Activated CD4-positive, alpha-beta T cell treated with anti-CD3 and anti-CD28 coated beads, Interleukin-2, Interleukin-4, amounts not matched to agents 100 ng/mL and 50 ng/mL, durations not matched to agents 16 hours and 8 hours (primary cell): ENCODE data around the gene DDX5.
"Not testable (repeated sequence)": the region's sequence is repeated elsewhere in the genome, so short reads cannot be mapped to it uniquely, and the experiment has no call there.

Experiments
- DNase-seq: peaks from one replicate; pipeline ENCODE4 v3.0.0-alpha.2; 2020; ENCODE audit warnings: low spot score

DDX5 gene

DNA sequence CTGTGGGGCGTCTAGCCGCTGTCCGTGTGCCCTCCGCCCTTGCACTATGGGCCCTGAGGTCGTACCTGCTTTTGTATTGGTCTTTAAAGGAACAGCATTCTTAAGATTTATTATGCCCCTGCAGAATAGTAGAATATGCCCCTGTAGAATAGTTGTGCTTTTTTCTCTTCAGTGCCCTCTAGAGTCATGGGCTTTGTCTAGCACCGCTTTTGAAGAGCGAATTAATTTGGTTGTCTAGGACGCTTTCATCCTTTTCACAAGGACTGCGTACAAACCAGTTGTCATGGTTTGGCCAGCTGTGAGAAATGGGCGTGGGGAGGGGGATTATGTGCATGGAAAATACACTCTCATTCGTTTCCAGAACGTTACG lies 1.3 kb upstream of the DDX5 start:
- peak; percentile 61 for DNase-seq

DNA sequence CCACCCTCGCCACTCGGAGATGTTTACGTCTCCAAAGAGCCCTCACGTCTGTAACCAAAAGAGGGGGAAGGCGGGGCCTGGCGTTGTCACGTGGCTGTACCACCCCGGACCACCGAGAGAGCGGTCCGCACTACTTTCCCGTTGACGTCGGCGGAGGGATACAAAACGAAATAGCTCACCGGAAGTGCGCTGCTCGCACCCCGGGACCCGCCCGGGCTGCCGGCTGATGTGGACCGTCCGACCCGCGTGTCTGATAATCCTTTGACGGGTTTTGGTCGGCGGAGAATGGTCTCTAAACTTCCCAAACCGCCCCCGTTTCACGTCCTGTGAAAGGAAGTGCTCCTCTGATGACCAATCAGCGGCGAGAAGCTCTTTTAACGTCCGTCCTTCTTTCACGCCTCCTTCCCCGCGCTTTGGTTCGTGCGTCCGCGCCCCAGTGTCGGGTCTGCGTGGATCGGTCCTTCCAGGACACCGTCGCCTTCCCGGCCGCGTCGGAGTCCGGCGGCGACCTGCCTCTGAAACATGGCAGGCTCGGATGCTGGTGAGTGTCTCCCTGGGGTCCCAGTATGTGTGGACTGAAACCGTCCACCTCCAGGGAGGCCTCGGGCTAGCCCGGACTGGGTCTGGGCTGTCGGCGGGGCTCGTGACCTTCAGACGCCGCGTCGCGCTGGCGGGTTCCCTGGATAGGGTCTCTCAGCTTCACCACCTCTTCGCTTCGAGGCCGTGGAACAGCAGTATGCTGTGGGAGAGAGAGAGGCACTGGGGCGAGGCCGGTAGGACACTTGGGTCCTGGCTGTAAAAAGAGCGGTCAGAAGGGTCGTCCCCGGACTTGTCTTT lies 705 bp upstream of the DDX5 start, which contains the start of gene CEP95:
CEP95 (plus strand) TSS at position 402 of the 837 bp plus-strand sequence; CDS start at position 523, 121 bp downstream.
- peak; percentile 95 for DNase-seq

DNA sequence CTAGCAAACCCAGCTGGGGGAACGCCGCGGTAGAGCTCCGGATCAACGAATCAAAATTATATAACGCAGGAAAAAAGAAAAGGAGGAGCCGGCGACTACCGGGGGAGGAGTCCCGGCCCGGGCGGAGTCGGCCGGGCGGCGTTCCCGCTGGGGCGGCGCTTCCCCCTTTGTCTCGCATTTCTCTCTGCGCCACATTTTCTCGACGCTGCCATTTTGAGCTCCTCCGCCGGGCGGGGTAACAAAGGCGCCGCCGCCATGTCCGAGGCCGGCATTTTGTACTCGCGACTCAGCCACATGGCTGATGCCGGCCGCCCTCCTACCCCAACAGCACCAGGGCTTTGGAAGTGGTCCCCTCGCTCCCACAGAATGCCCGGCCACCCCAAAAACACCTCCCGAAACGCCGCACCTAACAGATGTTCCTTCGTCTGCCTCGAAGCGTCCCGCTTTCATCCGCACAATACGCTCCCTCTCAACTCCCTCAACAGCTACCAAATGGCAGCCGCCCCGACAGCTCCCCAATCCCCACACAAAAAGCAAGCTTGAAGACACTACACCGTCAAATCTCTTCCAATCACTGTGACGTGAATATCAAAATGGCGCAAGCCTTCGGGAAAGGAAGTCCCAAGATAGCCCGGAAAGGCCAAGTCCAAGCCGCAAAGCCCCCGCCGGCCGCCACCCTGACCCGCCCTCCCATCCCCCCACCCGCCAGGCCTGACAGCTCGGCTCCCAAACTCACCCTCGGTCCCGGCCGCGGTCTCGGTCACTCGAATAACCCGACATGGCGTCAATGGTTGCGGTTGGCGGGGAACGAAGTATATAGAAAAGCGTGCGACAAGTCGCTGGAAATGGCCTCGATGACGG lies 519 bp downstream of the DDX5 start:
- peak; percentile 86 for DNase-seq

DNA sequence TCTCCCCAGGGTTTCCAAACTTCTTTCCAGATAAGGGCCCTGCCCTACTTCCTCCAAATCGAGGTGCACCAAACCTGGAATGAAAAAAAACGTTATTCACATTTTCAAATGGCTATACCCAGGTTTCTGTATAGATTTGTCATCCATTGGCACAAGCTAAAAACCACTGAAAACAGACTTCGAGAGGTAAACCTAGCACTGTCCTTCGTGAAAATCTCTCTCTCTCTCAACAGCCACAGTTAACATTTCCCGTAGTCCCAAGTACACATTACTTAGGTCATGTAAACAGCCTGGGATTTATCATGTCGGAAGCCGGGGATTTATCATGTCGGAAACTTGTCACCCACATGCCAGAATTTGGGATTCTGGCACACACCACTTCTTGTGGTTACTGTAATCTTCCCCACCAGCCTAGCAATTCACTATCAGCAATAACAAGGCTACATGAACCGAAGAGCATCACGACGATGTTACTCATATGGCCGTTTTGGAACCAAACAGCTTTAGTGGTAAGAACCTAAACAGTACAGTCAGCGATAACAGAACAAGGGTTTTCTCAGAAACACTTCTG lies 1.2 kb downstream of the DDX5 start:
- DNase-seq: no peak

DNA sequence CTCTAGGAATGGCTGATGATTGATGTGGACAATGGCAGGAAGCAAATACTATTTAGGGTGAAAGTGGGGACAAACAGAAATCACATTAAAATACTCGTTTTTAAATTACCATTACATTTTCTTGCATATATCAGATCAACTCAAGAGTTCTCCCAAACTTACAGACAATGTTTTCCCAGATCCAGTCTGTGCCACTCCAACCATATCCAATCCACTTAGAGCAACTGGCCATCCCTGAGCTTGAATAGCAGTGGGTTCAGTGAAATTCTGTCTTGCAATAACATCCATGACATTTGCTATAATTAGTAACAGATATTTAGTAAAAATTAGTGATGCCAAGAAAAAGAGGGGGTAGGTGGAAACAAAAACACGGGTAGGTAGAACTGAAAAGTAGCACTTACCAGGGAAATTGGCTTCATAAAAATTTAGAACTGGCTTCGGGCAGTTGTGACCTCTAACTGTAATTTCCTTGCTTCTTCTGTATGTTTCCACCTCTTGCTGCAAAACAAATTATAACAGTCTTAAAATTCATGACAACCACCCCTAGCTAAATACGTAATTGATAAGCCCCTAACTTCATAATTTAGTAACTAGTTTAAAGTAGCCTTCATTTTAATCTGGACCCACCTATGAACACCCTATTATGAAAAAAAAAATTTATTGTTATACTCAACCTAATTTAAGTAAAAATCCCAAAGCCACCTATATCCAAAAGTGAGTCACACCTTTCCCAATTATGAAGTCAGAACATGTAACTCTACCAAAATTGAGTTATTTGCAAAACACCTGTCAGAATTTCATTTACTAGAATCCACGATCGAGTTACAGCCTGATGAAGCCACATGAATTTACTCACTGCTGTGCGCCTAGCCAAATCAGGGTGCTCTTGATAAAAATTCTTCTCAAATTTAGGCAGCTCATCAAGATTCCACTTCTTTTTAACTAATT lies 2.0 kb downstream of the DDX5 start:
- DNase-seq: no peak

DNA sequence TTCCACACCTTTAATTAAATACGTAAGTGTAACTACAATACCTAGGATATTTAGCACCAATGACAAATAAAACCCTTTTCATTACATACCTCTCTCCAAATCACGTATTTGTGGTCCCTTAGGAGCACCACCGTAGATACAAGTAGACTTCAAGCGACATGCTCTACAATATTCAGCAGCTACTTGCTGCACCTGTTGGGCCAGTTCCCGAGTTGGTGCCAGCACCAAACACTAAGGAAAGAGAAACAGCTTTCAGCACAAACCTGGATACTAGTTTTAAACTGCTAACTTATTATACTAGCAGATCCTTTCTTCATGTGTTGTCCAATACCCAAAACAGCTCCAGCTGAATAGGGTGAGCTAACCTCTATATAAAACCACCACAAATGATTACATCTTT lies 2.7 kb downstream of the DDX5 start:
- DNase-seq: no peak

DNA sequence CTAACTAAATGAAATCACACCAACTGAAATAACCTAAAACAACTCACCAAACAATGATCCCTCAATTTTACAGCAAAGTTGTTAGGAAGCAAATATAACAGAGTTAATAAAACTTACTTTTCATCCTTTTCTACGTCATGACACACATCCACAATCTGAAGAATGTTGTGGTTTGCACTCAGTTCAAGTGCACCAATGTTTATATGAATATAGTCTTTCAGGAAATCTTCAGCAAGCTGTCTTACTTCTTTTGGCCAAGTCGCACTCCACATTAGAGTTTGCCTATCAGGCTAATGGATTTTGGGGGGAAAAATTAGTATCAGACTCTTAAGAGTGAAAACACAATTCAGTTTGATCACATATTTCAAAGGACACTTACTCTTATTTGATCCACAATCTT lies 3.3 kb downstream of the DDX5 start:
- DNase-seq: no peak

DNA sequence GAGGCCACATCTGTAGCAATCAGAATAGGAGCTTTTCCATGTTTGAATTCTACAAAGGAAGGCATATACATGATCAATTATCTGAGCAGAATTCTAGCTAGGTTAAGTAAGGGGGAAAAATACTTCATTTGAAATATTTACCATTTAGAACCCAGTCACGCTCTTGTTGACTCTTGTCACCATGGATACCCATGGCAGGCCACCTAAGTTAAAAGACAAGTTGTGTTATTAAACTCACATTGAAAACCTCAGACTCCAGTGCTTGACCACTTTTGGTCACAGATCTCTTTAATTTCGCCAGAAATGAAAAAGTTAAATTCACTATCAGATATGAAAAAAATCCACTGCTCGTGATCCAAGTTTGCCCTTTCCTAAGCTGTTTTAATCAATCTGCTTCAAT lies 4.1 kb downstream of the DDX5 start:
- no peak for DNase-seq

DNA sequence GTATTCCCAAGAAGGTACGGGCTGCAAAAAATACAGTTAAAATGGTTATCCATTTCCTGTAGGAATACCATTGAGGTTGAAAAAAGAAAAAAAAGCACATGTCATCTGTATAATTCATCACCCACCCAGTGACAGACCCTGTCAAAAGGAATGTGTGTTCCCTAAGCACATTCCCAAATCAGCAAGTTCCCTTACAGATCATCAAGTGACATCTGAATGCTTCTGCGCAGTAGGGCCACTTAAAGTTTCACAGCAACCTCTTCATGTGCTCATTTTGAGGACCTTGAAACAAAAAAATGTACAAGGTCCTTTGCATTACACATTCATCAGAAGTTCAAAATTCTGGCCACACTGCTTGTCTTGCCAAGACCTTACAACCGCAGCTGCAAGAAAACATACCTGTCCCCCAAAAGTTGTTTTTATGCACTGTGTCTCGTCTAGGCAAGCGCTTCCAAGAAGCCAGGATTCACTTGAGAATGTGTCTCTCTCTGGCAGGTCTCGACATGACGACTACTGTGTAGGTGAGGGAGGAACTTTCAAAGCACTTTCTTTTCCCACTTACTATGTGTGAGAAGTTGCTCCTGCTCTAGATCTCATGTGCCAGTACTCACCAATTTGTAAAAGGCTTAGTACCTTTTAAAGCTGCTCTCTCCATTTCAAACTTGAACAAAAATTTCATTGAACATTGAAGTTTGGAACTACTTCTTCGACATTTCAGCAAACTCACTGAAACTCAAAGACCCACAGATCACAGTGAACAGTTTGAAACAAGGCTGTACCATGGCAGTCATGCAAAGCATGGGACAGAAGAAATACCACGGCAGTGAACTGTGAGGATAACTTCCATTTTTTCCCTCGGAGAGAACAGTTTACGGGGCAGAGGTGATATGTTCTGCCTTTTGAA lies 5.0 kb downstream of the DDX5 start:
- DNase-seq: no peak

DNA sequence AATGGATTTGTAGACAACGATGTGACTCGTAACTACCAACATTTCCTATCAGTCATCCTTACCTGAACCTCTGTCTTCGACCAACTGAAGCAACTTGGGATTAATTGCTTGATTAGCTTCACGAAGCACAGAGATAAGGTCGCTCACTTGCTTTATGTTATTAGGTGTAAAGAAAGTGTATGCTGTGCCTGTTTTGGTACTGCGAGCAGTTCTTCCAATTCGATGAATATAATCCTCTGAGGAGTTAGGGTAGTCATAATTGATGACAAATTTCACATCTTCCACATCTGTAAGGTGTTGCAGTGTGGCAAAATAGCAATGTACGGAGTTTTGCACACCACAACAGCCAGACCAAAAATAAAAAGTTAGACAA lies 5.6 kb downstream of the DDX5 start:
- DNase-seq: no peak

DNA sequence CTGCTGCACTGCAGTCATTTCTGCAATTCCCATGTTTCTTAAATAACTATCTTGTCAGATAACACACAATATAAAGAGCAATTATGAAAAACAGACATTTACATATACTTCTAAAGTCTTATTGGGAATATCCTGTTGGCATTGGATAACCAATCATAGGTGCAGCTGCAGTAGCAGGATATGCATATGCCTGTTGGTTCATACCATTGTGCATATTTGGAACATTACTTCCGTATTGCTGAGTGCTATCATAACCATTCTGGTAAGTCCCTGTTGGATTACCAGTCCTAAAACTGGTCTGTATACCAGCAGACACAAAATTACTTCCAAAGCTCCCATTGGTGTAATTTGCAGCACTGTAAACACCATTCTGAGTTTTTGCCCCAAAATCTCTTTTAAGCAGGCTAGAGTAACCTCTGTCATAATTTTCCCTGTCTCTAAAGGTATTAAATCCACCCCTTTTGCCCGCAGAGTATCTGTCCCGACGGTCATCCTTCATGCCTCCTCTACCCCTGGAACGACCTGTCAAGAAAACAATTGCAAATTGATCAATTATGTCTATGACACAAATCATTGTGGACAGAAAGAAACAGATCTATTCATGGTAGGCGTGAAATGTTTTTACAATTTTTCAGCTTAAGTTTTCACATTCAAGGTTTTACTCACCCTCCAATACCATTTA lies 6.1 kb downstream of the DDX5 start:
- no peak for DNase-seq

DNA sequence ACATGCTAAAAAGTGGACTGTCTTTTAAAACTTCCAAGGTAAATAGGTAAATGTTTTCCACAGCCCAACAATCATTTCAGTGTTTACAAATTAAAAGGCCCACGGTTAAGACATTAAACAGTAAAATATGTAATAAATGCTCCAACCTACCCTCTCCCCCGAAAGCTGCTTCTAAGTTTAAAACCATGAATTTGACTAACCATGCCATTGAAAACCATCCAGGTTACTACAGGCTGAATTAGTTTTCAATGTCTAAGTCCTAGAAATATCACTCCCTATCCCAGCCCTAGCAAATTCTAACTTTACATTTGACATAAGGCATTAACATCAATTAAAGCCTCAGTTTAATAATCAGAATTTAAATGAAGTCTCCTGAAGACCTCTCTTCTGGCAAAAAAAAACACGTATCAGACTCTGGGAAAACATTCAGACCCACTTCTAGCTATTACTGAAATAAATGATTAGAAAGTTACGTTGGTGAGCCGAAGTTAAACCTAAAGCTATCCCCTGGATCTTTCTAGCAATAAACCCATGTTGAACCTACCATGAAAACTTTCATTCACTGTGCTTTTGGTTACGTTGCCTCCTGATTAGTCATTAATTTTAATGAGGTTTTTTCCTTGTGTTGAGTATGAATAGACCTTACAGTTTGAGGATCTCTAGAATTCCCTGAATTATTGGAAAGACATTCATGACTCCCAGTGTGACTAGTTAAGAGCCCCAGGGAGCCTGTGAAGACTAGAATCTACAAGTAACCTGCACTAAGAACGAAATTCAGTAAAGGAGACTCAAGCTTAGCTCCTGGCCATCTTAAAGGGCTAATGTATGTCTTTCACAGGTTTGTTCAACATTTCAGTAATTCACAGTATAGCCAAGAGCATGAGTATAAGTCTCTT lies 7.5 kb downstream of the DDX5 start:
- DNase-seq: no peak

DNA sequence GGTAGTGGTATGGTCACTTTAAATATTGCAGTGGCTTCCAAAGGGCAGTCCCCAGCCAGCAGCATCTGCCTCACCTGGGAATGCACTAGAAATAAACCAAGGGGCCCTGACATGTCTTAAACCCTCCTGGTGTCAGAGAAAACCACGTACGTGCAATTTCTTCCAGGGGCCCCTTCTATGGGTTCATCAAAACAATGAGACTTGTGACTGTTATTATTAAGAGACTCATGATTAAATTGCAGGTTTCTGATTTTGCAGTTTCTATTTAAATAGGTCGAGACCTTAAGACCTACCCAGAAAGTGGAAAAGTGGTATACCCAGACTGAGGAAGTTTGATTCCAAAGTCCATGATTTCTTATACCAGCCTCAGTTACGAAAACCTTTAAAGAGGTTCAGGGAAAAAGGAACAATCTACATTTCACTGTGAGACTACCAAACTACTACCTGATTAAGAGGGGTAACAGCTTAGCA lies 8.5 kb downstream of the DDX5 start:
- no peak for DNase-seq

DNA sequence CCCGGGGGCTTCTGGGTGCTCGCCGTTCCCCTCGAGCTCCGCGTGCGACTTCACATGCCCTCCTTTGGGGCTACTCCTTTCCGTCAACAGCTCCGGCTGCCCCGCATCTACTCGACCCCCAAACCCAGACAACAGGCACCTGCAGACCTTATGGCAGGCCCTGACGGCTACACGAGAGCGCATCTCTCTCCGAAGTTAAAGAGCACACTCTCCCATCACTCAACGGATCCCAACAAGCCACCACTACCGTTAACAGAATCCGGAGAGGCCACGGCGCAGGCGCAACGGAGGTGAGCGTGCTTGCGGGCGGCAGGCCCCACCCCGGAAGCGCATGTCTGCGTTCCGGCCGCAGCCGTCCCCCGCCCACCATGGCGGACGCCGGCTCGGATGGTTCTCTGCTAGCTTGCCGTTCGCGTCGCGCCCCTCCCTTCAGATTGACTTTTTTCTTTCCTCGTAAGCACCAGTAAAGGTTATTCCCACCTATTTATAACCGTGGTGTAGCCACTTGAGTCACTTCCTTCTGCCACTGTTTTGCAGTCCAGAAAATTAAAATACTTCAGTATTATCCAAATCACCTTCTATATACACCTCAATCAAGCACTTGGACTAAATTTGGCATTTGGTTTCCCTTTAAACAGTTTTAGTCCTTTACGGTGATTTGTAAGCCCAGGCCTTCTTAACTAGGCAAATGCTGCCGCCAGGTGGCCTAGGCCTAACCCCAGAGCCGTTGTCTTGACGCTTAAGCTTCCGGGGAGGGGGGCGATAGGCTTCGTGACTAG lies 9.1 kb downstream of the DDX5 start, which contains the start of gene POLG2:
POLG2 (minus strand) TSS at position 269 of the 779 bp plus-strand sequence; CDS start at position 183, 86 bp downstream.
- DNase-seq: peak; percentile 95

DNA sequence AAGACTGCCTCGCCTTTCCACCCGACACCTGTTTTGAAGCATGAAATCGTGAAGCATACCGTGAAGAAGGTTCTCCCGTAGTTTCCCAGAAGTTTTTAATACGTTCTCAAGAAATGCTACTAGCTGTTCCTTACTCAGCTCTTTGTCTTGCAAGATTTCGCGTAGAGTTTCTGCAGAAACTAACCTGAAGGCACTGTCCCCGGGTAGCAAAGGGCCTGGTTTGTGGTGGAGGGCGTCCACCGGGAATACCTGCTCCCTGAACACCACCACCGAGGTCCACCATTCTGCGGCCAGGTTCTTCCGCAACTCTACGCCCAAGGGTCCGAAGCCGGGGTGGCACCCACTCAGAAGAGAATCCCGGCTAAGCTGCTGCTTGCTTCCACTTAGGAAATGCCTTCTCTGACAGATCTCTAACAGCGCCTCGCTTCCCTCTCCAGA lies 9.7 kb downstream of the DDX5 start:
- DNase-seq: no peak

DNA sequence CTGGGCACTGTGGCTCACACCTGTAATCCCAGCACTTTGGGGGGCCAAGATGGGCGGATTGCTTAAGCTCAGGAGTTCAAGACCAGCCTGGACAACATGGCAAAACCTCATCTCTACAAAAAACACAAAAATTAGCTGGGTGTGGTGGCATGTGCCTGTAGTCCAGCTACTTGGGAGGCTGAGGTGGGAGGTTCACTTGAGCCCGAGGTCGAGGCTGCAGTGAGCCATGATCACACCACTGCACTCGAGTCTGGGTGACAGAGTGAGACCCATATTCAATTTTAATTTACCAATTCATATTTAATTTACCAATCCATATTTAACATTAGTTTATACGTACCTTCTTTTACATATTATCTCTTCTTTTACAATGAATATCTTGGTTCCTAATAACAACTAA lies 10.8 kb downstream of the DDX5 start:
- DNase-seq: not testable (repeated sequence)

DNA sequence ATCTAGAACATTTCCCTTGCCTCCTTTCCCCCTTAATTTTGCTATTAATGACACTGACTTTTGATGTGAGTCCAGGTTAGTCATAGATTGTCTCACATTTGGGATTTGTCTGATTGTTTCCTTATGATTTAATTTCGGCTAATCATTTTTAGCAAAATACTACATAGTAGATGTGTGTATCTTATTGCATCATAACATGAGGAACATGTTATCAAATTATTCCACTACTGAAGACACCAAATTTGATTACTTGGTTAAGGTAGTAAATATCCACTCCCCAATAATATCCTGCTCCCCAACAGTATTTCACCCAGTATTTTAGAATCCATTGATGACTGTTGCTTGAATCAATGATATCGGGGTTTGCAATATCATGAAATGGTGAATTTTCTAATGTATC lies 12.0 kb downstream of the DDX5 start:
- no peak for DNase-seq
